GM19324 (cell line): ENCODE measurements around the gene RPS14.
"Not testable (repeated sequence)": the region's sequence is repeated elsewhere in the genome, so short reads cannot be mapped to it uniquely, and the experiment has no call there.

Experiments used
- ATAC-seq: cut with Tn5 transposase; IDR thresholded peaks from one replicate; pipeline ENCODE4 v1.9.1; 2021; ENCODE audit warnings: mild to moderate bottlenecking, moderate library complexity; ENCODE audit not compliant: unreplicated experiment, low FRiP score

The RPS14 gene

DNA sequence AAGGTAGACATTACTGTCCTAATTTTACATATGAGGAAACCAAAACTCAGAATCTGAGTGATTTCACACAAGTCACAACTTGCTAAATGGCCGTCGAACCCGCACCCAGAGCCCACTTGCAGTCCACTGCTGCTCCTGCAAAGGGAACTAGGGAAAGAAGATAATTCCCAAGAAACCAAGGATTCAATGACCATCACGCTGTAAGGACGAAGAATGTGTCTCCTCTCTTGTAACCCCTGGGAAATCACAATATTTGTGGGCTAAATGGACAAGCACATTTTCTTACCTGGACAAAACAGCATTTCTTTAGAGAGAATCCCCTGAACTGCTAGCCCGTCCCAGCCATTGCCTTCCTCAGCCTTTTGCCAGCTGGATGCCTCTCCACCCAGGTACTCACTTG lies 2.4 kb downstream of the RPS14 start:
- no peak for ATAC-seq

DNA sequence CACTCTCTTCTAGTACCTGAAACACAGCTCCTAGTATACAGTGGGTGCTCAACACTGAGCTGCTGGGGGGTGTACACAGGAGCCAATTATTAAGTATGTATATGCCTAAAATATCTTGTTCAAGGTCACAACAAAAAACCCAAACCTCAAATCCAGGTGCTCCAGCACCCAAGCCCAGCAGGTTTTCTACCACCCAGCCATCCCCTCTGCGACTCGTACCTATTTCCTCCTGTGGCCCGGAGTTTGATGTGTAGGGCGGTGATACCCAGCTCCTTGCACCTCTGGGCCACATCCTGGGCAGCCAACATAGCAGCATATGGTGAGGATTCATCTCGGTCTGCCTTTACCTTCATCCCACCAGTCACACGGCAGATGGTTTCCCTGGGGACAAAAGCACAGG lies 3.0 kb downstream of the RPS14 start:
- no peak for ATAC-seq

DNA sequence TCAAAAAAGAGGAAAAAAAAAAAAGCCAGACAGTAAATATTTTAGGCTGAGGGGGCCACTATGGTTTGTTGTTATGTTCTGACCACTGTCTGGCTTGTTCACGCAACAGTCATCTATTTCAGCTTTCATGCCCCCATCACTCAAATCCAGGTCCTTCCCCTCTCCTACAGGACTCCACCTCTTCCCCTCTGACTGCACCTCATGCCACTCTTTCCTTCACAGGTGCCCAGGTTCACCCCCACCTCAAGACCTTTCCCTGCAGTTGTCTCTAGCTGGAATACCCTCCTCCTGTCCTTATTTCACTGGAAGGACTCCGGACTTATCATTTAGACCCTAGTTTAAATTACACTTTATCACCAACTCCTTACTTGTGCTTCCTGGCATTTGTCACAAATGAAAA lies 3.5 kb downstream of the RPS14 start:
- ATAC-seq, result no peak

DNA sequence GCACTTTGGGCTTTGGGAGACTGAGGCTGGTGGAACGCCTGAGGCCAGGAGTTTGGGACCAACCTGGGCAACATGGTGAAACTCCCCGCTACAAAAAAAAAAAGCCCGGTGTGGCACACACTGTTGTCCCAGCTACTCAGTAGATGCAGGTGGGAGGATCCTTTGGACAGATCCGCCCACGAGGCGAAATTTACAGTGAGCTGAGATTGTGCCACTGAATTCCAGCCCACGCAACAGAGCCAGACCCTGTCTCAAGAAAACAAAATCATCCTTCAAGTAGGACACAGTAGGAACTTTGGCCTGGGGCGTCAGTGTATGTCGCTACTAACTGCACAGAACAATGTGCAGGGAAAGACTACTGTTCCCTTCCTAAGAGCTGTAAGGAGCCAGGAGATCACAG lies 4.8 kb downstream of the RPS14 start:
- ATAC-seq, result no peak

DNA sequence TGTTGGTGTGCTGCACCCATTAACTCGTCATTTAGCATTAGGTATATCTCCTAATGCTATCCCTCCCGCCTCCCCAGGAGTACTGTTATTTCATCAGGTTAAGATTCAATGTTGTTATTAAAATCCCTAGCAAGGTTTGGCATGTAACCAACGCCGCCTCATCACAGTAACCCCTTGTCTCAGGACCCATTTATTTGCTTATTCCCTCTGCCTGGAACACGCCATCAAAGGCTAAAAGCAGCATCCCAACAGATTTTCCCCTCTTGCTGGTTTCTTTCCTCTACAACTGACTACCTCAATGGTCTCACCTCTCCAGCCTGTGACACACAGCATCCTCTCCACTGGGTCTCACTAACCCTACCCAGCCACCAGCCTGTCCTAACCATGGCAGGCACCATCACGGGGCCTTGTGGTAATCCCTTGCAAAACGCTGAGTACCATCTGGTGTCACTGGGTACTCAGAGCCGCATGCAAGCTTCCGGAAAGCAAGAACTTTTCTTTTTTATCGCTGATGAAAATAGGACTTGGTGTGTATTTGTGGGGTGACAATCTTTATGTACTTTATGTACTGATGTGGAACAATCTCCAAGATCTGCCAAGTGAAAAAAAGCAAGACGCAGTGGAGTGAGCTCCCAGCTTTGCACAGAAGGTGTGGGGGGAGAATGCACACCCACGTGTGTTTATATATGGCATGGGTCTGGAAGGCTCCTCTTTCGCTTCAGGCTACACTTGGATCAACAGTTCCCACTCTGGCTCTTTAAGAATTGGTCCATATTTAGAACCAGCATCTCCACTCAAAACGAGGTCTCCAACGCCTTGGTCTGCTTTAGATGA lies 6.1 kb downstream of the RPS14 start:
- no peak for ATAC-seq

DNA sequence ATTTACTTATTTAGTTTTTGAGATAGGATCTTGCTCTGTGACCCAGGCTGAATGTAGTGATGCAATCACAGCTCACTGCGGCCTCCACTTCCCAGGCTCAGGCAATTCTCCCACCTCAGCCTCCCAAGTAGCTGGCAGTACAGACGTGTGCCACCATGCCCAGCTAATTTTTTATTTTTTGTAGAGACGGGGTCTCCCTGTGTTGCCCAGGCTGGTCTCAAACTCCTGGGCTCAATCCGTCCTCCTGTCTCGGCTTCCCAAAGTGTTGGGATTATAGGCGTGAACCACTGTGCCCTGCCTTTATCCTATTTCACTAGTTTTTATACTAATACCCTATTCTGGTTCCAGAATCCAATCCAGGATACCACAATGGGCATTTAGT lies 6.8 kb downstream of the RPS14 start:
- ATAC-seq, result no peak

DNA sequence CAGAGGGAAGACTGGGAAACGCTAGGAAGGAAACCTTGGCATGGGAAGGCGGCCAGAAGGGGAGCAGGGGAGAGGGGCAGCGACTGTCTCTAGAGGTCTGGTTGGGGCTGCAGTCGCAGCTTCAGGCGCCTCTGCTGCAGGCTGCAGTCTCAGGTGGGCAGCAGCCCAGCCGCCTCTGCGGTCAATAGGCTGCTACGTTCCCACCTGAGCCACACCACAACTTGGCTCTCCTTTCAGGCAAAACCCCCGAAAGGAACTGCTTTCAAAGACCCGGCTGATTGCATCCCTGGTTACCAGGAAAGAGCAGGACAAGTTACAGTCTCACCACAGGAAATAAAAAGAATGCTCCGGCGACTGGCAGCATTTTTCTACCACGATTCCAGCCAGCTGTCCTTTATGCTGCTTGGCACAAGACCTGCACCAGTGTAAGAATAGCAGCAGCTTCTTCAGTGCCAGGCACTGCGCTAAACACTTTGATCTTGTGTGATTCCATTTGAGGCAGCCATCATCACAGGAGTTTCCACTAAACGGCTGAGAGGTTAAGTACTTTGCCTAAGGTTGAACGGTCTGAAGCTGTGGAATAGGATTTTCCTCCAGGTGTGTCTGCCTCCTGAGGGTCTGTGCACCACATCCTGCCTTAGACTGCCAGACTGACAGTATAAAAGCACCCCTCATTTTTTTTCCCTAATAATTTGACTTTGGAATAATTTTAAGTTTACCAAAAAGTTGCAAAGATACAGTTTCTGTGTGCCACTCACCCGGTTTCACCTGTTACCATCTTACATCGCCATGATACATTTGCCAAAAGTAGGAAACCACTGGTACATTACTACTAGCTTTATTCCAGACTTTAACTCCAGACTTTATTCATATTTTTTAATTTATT lies 7.5 kb downstream of the RPS14 start:
- ATAC-seq, result no peak

GRCh38 chr5:150440948-150441812 lies 8.4 kb downstream of the RPS14 start:
- ATAC-seq, result no peak

DNA sequence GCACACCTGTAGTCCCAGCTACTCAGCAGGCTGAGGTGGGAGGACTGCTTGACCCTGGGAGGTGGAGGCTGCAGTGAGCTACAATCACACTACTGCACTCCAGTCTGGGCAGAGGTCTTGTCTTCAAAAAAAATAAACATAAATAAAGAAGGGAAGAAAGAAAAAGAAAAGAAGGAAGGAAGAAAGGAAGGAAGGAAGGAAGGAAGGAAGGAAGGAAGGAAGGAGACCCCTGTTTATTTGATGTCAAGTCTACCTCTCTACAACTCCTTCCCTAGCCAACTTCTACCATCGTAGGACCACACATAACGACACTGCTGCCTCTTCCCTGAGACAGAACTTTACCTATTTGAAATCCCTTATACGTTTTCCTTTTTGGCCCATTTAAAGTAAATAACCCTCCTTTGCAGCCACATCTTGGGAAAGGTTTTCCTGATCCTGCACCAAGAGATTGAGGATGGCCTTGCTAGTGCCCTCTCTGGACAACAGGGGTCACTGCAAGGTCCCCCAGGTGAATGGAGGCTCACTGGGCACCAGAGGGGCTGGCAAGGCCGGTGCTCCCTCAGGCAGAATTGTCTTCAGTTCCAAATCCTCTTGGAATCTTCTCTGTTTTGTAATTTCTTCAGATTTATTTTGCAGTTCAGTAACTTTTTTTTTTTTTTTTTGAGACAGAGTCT lies 10.5 kb downstream of the RPS14 start:
- ATAC-seq, result no peak

DNA sequence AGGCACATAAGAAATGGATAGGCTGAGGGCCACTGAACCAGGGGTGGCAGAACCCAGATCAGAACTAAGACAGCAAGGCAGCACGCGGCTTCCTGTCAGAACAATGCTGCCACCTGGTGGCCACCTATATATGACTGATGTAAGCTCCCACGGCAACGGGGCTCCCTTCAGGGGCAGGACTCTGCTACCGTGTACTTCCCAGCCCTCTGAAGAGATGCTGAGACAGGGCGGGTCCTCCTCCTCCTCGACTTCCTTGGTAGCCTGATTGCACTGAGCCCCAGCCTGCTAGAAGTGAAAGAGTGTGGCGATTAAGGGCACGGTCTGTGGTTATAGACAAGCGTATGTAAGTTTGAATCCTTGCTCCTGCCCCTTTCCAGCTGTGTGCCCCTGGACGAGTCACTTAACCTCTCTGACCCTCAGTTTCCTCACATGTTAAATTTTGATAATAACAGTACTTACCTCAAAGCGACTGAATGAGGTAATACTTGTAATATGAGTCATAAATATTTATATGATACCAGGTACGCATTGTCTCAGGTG lies 13.3 kb downstream of the RPS14 start:
- peak; percentile 91 for ATAC-seq

GRCh38 chr5:150434464-150434863 lies 15.1 kb downstream of the RPS14 start:
- ATAC-seq, result no peak

GRCh38 chr5:150431574-150431973 lies 18.0 kb downstream of the RPS14 start:
- ATAC-seq, result no peak

GRCh38 chr5:150431048-150431447 lies 18.5 kb downstream of the RPS14 start:
- no peak for ATAC-seq

DNA sequence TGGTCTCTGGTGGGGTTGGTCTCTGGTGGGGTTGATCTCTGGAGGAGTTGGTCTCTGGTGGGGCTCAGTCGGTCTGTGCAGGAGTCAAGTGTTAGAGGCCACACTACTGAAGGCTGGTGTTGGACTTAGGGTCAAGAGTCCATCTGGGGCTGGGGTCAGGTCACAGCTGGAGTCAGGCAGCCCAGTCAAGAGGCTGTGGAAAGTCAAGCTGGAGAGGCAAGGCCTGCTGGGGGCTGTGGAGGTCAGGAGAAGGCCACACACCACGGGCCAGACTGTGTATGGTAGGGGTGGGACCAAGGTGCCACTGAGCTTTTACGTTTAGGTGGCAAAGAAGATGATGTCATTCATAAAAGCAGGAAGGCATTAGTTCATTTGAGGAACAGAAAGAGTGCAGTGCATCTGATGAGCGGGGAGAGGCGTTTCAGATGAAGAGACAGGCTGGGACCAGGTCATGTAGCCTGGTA lies 20.1 kb downstream of the RPS14 start:
- ATAC-seq, result no peak

DNA sequence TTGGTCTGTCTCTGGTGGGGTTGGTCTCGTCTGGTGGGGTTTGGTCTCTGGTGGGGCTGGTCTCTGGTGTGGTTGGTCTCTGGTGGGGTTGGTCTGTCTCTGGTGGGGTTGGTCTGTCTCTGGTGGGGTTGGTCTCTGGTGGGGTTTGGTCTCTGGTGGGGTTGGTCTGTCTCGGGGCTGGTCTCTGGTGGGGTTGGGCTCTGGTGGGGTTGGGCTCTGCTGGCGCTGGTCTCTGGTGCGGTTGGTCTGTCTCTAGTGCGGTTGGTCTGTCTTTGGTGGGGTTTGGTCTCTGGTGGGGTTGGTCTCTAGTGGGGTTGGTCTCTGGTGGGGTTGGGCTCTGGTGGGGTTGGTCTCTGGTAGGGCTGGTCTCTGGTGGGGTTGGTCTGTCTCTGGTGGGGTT lies 20.6 kb downstream of the RPS14 start:
- ATAC-seq, result no peak

DNA sequence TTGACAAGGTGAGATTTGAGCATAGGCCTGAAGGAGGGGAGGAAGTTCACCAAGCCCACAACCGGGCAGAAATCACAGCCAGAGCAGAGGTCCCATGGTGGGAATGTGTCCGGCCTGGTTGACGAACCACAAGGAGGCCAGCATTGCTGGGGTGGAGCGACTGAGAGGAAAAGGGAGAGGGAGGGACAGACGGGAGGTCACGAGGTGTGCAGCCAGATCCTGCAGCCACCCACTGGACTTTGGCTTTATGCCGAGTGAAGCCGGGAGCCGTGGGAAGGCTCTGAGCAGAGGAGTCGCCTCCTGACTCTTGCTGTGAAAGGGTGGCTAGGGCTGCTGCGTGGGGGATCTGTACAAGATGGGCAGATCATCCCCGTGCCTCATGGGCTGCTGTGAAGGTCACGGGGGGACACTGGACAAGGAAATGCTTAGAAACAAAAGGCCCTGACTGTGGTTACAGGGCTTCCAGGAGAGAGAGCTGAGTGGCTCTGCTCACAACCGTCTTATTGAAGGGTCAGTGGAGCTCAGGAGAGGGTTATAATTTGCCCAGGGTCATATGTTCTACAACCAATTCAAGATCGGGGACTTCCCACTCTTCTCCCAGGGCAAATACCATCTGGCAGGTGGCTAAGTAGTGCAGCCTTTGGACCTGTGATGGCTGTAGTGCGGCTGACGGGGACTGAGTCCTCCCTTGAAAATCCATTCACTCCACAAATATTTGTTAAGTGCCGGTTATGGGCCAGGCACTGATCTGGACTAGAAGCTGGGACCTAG lies 21.2 kb downstream of the RPS14 start:
- no peak for ATAC-seq

- ATAC-seq, result not testable (repeated sequence)
Measured at GRCh38 chr5:150426165-150426564, 23.4 kb downstream of the RPS14 start.

- ATAC-seq, result no peak
Measured at GRCh38 chr5:150422758-150423157, 26.8 kb downstream of the RPS14 start.

- no peak for ATAC-seq
Measured at GRCh38 chr5:150422075-150422474, 27.5 kb downstream of the RPS14 start.
